IMR-90 (cell line): ENCODE results near the gene DCC. TPM values are rescaled to one million over a fixed set of nuclear protein-coding genes. Genes with fewer than 3 reads are reported as not detected.

Experiments used
- ATAC-seq: fragments of 200-7000 bp; cut with Tn5 transposase; 2 replicates; pipeline ENCODE4 v1.9.1; 2020; ENCODE audit warnings: low read depth, mild to moderate bottlenecking, moderate library complexity
- BruUV-seq: library from RNA; stranded (reverse); fragments of 400-500 nt; replicated peaks from 2 replicates; lab custom pipeline; 2021; lab: Mats Ljungman, UMichigan
- CTCF ChIA-PET: fragments of 300-600 bp; formaldehyde crosslinking; extraction: SDS; loops from one replicate; lab custom pipeline; 2021; ENCODE audit warnings: antibody characterized with exemption; lab: Yijun Ruan, JAX
- POLR2A ChIA-PET: fragments of 300-600 bp; sonication (Branson Sonifier 250); formaldehyde crosslinking; loops from one replicate; lab custom pipeline; 2022; ENCODE audit warnings: antibody characterized with exemption; ENCODE audit not compliant: unreplicated experiment; lab: Charles Lee
- DNase-seq: peaks from one replicate; pipeline ENCODE4 v3.0.0; 2013
- H2AFZ ChIP-seq: replicated peaks from 2 replicates; pipeline ENCODE3; 2013; ENCODE audit warnings: low read length, mild to moderate bottlenecking; ENCODE audit not compliant: poor library complexity
- H2AK5ac ChIP-seq: 2 replicates; pipeline ENCODE4 v1.6.1; 2013; ENCODE audit warnings: low read depth, low read length, inconsistent platforms
- H2AK9ac ChIP-seq: replicated peaks from 2 replicates; pipeline ENCODE3; 2013; ENCODE audit warnings: mild to moderate bottlenecking, low read depth, low read length, moderate library complexity; ENCODE audit not compliant: poor library complexity
- H2BK120ac ChIP-seq: 2 replicates; pipeline ENCODE4 v1.6.1; 2013; ENCODE audit warnings: low read depth, low read length, inconsistent platforms
- H2BK15ac ChIP-seq: 3 replicates; pipeline ENCODE4 v1.6.1; 2013; ENCODE audit warnings: low read depth, low read length, inconsistent platforms
- H2BK20ac ChIP-seq: 2 replicates; pipeline ENCODE4 v1.6.1; 2013; ENCODE audit warnings: low read depth, mild to moderate bottlenecking, inconsistent platforms, low read length, moderate library complexity
- H2BK5ac ChIP-seq: 2 replicates; pipeline ENCODE4 v1.6.1; 2013; ENCODE audit warnings: mild to moderate bottlenecking, low read depth, low read length, inconsistent platforms; ENCODE audit not compliant: poor library complexity, severe bottlenecking
- H3K14ac ChIP-seq: replicated peaks from 2 replicates; pipeline ENCODE4 v1.6.1; 2013; ENCODE audit warnings: low read depth, low read length, inconsistent platforms
- H3K18ac ChIP-seq: 2 replicates; pipeline ENCODE4 v1.6.1; 2013; ENCODE audit warnings: low read depth, low read length, control low read depth
- H3K23ac ChIP-seq: 2 replicates; pipeline ENCODE4 v1.6.1; 2013; ENCODE audit warnings: low read depth, low read length, inconsistent platforms
- H3K27ac ChIP-seq: 2 replicates; pipeline ENCODE4 v1.5.1; 2013; ENCODE audit warnings: mild to moderate bottlenecking, control low read depth, low read length; ENCODE audit not compliant: insufficient read depth
- H3K27me3 ChIP-seq: 2 replicates; pipeline ENCODE4 v1.6.1; 2013; ENCODE audit warnings: low read length; ENCODE audit not compliant: control insufficient read depth, insufficient read depth
- H3K36me3 ChIP-seq: 2 replicates; pipeline ENCODE4 v1.6.1; 2013; ENCODE audit warnings: low read length, mixed read lengths; ENCODE audit not compliant: control insufficient read depth, insufficient read depth
- H3K4ac ChIP-seq: 2 replicates; pipeline ENCODE4 v1.6.1; 2013; ENCODE audit warnings: low read depth, low read length, inconsistent platforms
- H3K4me1 ChIP-seq: 2 replicates; pipeline ENCODE4 v1.6.1; 2013; ENCODE audit warnings: low read length, mixed read lengths; ENCODE audit not compliant: control insufficient read depth, insufficient read depth
- H3K4me2 ChIP-seq: 2 replicates; pipeline ENCODE4 v1.6.1; 2013; ENCODE audit warnings: low read depth, mild to moderate bottlenecking, control low read depth, low read length, moderate library complexity
- H3K4me3 ChIP-seq: 2 replicates; pipeline ENCODE4 v1.5.1; 2013; ENCODE audit warnings: low read depth, mild to moderate bottlenecking, control low read depth, low read length, moderate library complexity; ENCODE audit not compliant: insufficient read depth
- H3K56ac ChIP-seq: 2 replicates; pipeline ENCODE4 v1.6.1; 2013; ENCODE audit warnings: low read length, inconsistent platforms; ENCODE audit not compliant: insufficient read depth; ENCODE audit errors: extremely low read depth
- H3K79me1 ChIP-seq, 2 experiments: 2 replicates each; pipeline ENCODE4 v1.6.1; 2013; ENCODE audit warnings: low read length in 2 of 2, inconsistent platforms in 1 of 2, low read depth in 1 of 2
- H3K9ac ChIP-seq: 2 replicates; pipeline ENCODE4 v1.6.1; 2013; ENCODE audit warnings: low read depth, low read length, control low read depth
- H3K9me1 ChIP-seq: 2 replicates; pipeline ENCODE4 v1.6.1; 2013; ENCODE audit warnings: low read length, inconsistent platforms; ENCODE audit not compliant: insufficient read depth
- H3K9me3 ChIP-seq: 2 replicates; pipeline ENCODE4 v1.6.1; 2013; ENCODE audit warnings: low read length; ENCODE audit not compliant: control insufficient read depth, insufficient read depth
- H4K20me1 ChIP-seq: 2 replicates; pipeline ENCODE4 v1.6.1; 2013; ENCODE audit warnings: low read length, inconsistent platforms; ENCODE audit not compliant: insufficient read depth
- H4K5ac ChIP-seq: 2 replicates; pipeline ENCODE4 v1.6.1; 2013; ENCODE audit warnings: mild to moderate bottlenecking, low read depth, low read length, control low read depth
- H4K8ac ChIP-seq, 2 experiments: 2 replicates each; pipeline ENCODE4 v1.6.1; 2013; ENCODE audit warnings: low read depth in 2 of 2, low read length in 2 of 2, control low read depth in 1 of 2, inconsistent platforms in 1 of 2
- H4K91ac ChIP-seq: 2 replicates; pipeline ENCODE4 v1.6.1; 2013; ENCODE audit warnings: low read depth, low read length, inconsistent platforms; ENCODE audit not compliant: insufficient read depth
- BHLHE40 ChIP-seq: fragments of 150-350 bp; IDR thresholded peaks from 2 replicates; pipeline ENCODE4 v1.6.1; 2016; ENCODE audit warnings: mild to moderate bottlenecking, low read depth, low read length
- CHD1 ChIP-seq: IDR thresholded peaks from 2 replicates; pipeline ENCODE4 v1.6.1; 2012; ENCODE audit warnings: low read depth, low read length, improper control_type of control experiment
- MAFK ChIP-seq: IDR thresholded peaks from 2 replicates; pipeline ENCODE4 v1.6.1; 2012; ENCODE audit warnings: low read depth, low read length, improper control_type of control experiment
- MAZ ChIP-seq: IDR thresholded peaks from 2 replicates; pipeline ENCODE4 v1.6.1; 2012; ENCODE audit warnings: low read depth, mild to moderate bottlenecking, low read length, improper control_type of control experiment, moderate library complexity, borderline replicate concordance
- MXI1 ChIP-seq: IDR thresholded peaks from 2 replicates; pipeline ENCODE4 v1.6.1; 2012; ENCODE audit warnings: low read depth, mild to moderate bottlenecking, low read length, moderate library complexity, borderline replicate concordance
- NFE2L2 ChIP-seq: fragments of 150-350 bp; IDR thresholded peaks from 2 replicates; pipeline ENCODE4 v1.6.1; 2016; ENCODE audit warnings: low read depth, mild to moderate bottlenecking, low read length
- POLR2A ChIP-seq: IDR thresholded peaks from 2 replicates; pipeline ENCODE4 v1.6.1; 2012; ENCODE audit warnings: mild to moderate bottlenecking, low read depth, low read length
- RAD21 ChIP-seq: IDR thresholded peaks from 2 replicates; pipeline ENCODE4 v1.6.1; 2012; ENCODE audit warnings: low read length, improper control_type of control experiment
- RCOR1 ChIP-seq: IDR thresholded peaks from 2 replicates; pipeline ENCODE4 v1.6.1; 2012; ENCODE audit warnings: mild to moderate bottlenecking, low read length, improper control_type of control experiment; ENCODE audit not compliant: insufficient replicate concordance
- RFX5 ChIP-seq: IDR thresholded peaks from 2 replicates; pipeline ENCODE4 v1.8.0; 2012; ENCODE audit warnings: low read depth, mild to moderate bottlenecking, low read length, moderate library complexity
- SMC3 ChIP-seq: fragments of 150-350 bp; IDR thresholded peaks from 2 replicates; pipeline ENCODE4 v1.6.1; 2016; ENCODE audit warnings: low read depth, mild to moderate bottlenecking, antibody characterized with exemption, low read length, moderate library complexity
- WGBS, 2 experiments: methylation state at CpG; one replicate each; pipeline versions ENCODE4 v1.1.5 to v1.1.7; 2013; ENCODE audit warnings: missing lambda C conversion rate in 2 of 2; ENCODE audit not compliant: insufficient read length in 1 of 2; ENCODE audit errors: extremely low coverage in 2 of 2; 5-methylcytosine and 5-hydroxymethylcytosine counted together
- dilution Hi-C: fragments of 300-500 bp; cut with HindIII; formaldehyde crosslinking; loops from one replicate; pipeline ENCODE4 v1.14.3; 2018; ENCODE audit warnings: low sequenced_read_pairs; ENCODE audit not compliant: unreplicated experiment
- in situ Hi-C: fragments of 300-500 bp; cut with MboI; formaldehyde crosslinking; loops from 3 replicates; pipeline ENCODE4 v1.14.3; 2019; ENCODE audit warnings: low sequenced_read_pairs, inconsistent platforms, mixed read lengths
- intact Hi-C: fragments of 100-400 bp; cut with micrococcal nuclease; formaldehyde crosslinking; loops from 2 replicates; pipeline ENCODE4 v1.10.0; 2022
- polyA plus RNA-seq, 3 experiments: library from polyadenylated mRNA; depleted of rRNA; stranded (reverse); fragments of >200 nt; gene quantifications; 2 replicates each; pipeline ENCODE4 v1.2.3, GENCODE V29; 2012; ENCODE audit warnings: low replicate concordance in 1 of 3
- total RNA-seq: library from RNA; depleted of rRNA; stranded (reverse); fragments of >200 nt; gene quantifications from 2 replicates; pipeline ENCODE4 v1.2.3, GENCODE V29; 2012
- TF ChIP-seq, protein P1 (sequence below): fragments of 150-350 bp; IDR thresholded peaks from 2 replicates; pipeline ENCODE4 v1.6.1; 2017; ENCODE audit warnings: mild to moderate bottlenecking, antibody characterized with exemption, low read length, low read depth
- TF ChIP-seq, protein P2 (sequence below): fragments of 150-350 bp; IDR thresholded peaks from 2 replicates; pipeline ENCODE4 v1.6.1; 2016; ENCODE audit warnings: low read depth, mild to moderate bottlenecking, low read length, moderate library complexity, borderline replicate concordance
- TF ChIP-seq, protein P3 (sequence below): conservative IDR thresholded peaks from 2 replicates; pipeline ENCODE4 v1.5.1; 2012; ENCODE audit warnings: mild to moderate bottlenecking, low read depth, low read length, improper control_type of control experiment

Gene DCC
- total and polyA plus RNA-seq, 2 of the 4 experiments (the other 2 are of a cell fraction): 0.31 to 0.54 TPM

DNA sequence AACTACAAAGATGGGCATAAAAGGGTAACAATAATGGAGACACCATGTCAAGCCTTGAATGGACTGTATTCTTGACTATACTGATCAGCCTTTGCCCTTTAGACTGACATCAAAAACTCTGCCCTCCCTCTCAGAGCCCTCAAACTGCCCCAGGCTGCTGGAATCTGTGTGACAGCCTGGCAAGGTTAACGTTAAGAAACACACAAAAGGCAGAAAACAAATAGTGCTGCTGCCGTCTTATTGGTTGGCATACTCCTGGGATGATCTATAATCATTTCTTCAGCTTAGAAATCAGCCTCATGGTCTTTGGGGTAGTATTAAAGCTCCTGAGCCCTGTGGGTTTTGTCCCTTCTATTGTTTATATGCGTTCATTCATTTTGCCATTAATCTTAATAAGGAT, 338.0 kb downstream of the DCC start:
- in situ Hi-C loops: loop anchor here (25.0 kb wide), 2 partner anchors 1016 to 1566 kb away; no protein-coding TSS in a partner anchor
- CTCF ChIA-PET: no interaction called here
- no peak overlapping the region for H3K27ac ChIP-seq

More for the DNA sequence above, 338.0 kb downstream of the DCC start:
- Histone ChIP-seq H2BK15ac (no peak overlapping the region), H3K4me2 (no peak overlapping the region), H3K79me1 (no peaks in the 10 kb centered on the region), H4K8ac (no peak overlapping the region), H2AK9ac (no peak overlapping the region), H4K20me1 (no peaks in the 10 kb centered on the region), H3K9me3 (no peaks in the 10 kb centered on the region; the same call in 1 of the 2 replicates), H3K14ac (no peak overlapping the region), H3K36me3 (no peaks in the 10 kb centered on the region), H3K27me3 (no peaks in the 10 kb centered on the region), H2AK5ac (no peak overlapping the region), H3K23ac (no peak overlapping the region), H3K56ac (no peak overlapping the region), H3K18ac (no peak overlapping the region), H3K4ac (no peak overlapping the region), H2BK5ac (no peak overlapping the region), H2BK20ac (no peak overlapping the region), H2BK120ac (no peak overlapping the region), H4K91ac (no peak overlapping the region), H3K4me3 (no peak overlapping the region), H3K9me1 (no peaks in the 10 kb centered on the region), H4K5ac (no peak overlapping the region), H2AFZ (no peak overlapping the region), H3K4me1 (no peaks in the 10 kb centered on the region), H3K9ac (no peak overlapping the region)
- dilution Hi-C loops (no loop called here), intact Hi-C loops (no loop called here)
- TF ChIP-seq CHD1 (no peak), RAD21 (no peak), POLR2A (no peak), MXI1 (no peak), RFX5 (no peak), BHLHE40 (no peak), RCOR1 (no peak), NFE2L2 (no peak), MAFK (no peak), MAZ (no peak), SMC3 (no peak)
- TF ChIP-seq, protein P1, sequence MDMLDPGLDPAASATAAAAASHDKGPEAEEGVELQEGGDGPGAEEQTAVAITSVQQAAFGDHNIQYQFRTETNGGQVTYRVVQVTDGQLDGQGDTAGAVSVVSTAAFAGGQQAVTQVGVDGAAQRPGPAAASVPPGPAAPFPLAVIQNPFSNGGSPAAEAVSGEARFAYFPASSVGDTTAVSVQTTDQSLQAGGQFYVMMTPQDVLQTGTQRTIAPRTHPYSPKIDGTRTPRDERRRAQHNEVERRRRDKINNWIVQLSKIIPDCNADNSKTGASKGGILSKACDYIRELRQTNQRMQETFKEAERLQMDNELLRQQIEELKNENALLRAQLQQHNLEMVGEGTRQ: no peak
- TF ChIP-seq, protein P2, sequence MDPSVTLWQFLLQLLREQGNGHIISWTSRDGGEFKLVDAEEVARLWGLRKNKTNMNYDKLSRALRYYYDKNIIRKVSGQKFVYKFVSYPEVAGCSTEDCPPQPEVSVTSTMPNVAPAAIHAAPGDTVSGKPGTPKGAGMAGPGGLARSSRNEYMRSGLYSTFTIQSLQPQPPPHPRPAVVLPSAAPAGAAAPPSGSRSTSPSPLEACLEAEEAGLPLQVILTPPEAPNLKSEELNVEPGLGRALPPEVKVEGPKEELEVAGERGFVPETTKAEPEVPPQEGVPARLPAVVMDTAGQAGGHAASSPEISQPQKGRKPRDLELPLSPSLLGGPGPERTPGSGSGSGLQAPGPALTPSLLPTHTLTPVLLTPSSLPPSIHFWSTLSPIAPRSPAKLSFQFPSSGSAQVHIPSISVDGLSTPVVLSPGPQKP: no peak
- TF ChIP-seq, protein P3, sequence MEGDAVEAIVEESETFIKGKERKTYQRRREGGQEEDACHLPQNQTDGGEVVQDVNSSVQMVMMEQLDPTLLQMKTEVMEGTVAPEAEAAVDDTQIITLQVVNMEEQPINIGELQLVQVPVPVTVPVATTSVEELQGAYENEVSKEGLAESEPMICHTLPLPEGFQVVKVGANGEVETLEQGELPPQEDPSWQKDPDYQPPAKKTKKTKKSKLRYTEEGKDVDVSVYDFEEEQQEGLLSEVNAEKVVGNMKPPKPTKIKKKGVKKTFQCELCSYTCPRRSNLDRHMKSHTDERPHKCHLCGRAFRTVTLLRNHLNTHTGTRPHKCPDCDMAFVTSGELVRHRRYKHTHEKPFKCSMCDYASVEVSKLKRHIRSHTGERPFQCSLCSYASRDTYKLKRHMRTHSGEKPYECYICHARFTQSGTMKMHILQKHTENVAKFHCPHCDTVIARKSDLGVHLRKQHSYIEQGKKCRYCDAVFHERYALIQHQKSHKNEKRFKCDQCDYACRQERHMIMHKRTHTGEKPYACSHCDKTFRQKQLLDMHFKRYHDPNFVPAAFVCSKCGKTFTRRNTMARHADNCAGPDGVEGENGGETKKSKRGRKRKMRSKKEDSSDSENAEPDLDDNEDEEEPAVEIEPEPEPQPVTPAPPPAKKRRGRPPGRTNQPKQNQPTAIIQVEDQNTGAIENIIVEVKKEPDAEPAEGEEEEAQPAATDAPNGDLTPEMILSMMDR: no peak
- DNase-seq (no peak), ATAC-seq (no peak)
- no TSS peak for BruUV-seq
- no CpG with 5 or more reads among the region's 3 CpGs for WGBS, 2 experiments
- POLR2A ChIA-PET: no interaction called here
